Nephron (organoid): Measurements from ENCODE around the gene BLOC1S6.

Source experiments
- H3K27ac Mint-ChIP-seq, 3 experiments: 2 replicates each; pipeline ENCODE4 v1.8.0; 2020; ENCODE audit warnings: mixed read lengths in 3 of 3, mild to moderate bottlenecking in 2 of 3, moderate library complexity in 1 of 3
- H3K27me3 Mint-ChIP-seq: 2 replicates; pipeline ENCODE4 v1.8.0; 2021; ENCODE audit warnings: low read depth, mild to moderate bottlenecking, moderate library complexity, mixed read lengths
- H3K36me3 Mint-ChIP-seq: 2 replicates; pipeline ENCODE4 v1.8.0; 2020; ENCODE audit warnings: low read depth, mixed read lengths
- H3K4me1 Mint-ChIP-seq: 2 replicates; pipeline ENCODE4 v1.8.0; 2020; ENCODE audit warnings: mixed read lengths
- H3K4me3 Mint-ChIP-seq, 3 experiments: 2 replicates each; pipeline ENCODE4 v1.8.0; 2020; ENCODE audit warnings: mild to moderate bottlenecking in 3 of 3, mixed read lengths in 3 of 3, moderate library complexity in 2 of 3
- H3K9me3 Mint-ChIP-seq: 2 replicates; pipeline ENCODE4 v1.8.0; 2020; ENCODE audit warnings: mixed read lengths
- TF ChIP-seq, protein P1 (sequence below), 3 experiments: fragments of 200-600 bp; sonication (generic); IDR thresholded peaks; one replicate each; pipeline ENCODE4 v1.5.0; 2021; ENCODE audit warnings: antibody characterized with exemption in 3 of 3; ENCODE audit not compliant: unreplicated experiment in 3 of 3

BLOC1S6 gene

GRCh38 chr15:45555934-45556608 is 31.1 kb upstream of the BLOC1S6 start:
- H3K27ac Mint-ChIP-seq: no peak overlapping the region
- H3K4me1 Mint-ChIP-seq: no peaks in the 10 kb centered on the region
- H3K36me3 Mint-ChIP-seq: no peaks in the 10 kb centered on the region
- peaks cover 9% of the 10 kb centered on the region for H3K27me3 Mint-ChIP-seq
- H3K4me3 Mint-ChIP-seq: no peak overlapping the region
- TF ChIP-seq, protein P1, sequence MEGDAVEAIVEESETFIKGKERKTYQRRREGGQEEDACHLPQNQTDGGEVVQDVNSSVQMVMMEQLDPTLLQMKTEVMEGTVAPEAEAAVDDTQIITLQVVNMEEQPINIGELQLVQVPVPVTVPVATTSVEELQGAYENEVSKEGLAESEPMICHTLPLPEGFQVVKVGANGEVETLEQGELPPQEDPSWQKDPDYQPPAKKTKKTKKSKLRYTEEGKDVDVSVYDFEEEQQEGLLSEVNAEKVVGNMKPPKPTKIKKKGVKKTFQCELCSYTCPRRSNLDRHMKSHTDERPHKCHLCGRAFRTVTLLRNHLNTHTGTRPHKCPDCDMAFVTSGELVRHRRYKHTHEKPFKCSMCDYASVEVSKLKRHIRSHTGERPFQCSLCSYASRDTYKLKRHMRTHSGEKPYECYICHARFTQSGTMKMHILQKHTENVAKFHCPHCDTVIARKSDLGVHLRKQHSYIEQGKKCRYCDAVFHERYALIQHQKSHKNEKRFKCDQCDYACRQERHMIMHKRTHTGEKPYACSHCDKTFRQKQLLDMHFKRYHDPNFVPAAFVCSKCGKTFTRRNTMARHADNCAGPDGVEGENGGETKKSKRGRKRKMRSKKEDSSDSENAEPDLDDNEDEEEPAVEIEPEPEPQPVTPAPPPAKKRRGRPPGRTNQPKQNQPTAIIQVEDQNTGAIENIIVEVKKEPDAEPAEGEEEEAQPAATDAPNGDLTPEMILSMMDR (IDR thresholded peaks at IDR 0.05; ENCODE audit: unreplicated experiment in 3 of 3): no peak
- no peaks in the 10 kb centered on the region for H3K9me3 Mint-ChIP-seq

DNA sequence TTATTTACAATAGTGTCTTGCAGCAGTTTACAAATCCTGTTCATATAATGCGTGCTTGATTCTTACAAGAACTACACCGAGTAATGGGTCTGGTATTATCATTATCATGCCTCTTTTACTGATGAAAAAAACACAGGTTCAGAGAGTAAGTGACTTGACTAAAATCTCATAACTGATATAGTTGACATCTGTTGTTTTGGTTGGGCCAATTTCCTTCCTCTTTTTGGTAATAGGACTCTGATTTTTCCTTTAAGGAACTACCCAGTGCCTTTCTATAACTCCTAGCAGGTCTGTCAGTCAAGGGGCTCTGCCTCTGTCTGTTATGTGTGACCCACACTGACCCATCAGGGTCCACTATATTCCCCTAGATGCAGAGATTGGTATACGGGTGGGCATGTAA is 14.6 kb upstream of the BLOC1S6 start:
- Mint-ChIP-seq H3K4me1 (no peaks in the 10 kb centered on the region), H3K27ac (no peak overlapping the region), H3K27me3 (no peaks in the 10 kb centered on the region), H3K4me3 (no peak overlapping the region), H3K9me3 (no peaks in the 10 kb centered on the region), H3K36me3 (no peaks in the 10 kb centered on the region)
- TF ChIP-seq, protein P1 (IDR thresholded peaks at IDR 0.05; ENCODE audit: unreplicated experiment in 3 of 3): no peak

- Mint-ChIP-seq H3K9me3 (no peaks in the 10 kb centered on the region), H3K27ac (no peak overlapping the region), H3K4me3 (no peak overlapping the region), H3K4me1 (no peaks in the 10 kb centered on the region), H3K27me3 (no peaks in the 10 kb centered on the region), H3K36me3 (no peaks in the 10 kb centered on the region)
- TF ChIP-seq, protein P1 (IDR thresholded peaks at IDR 0.05; ENCODE audit: unreplicated experiment in 3 of 3): peak; percentile 46 to 48 (median 46)
Measured at GRCh38 chr15:45573961-45574629, 13.1 kb upstream of the BLOC1S6 start.

DNA sequence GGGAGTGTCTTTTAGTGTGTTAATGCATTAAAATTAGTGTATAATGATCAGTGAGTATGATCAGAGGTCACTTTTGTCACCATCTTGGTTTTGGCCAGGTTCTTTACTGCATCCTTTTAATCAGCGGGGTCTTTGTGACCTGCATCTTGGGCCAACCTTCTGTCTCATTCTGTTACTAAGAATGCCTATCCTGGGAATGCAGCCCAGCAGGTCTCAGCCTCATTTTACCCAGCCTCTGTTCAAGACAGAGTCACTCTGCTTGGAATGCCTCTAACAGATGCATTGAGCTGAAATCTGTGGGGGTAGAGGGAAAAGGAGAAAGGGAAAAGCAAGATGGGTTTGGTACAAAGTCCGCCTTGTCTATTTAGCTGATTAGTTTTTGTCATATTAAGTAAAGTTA is 5.3 kb upstream of the BLOC1S6 start:
- Mint-ChIP-seq H3K27ac (no peak overlapping the region), H3K4me1 (peaks cover 6% of the 10 kb centered on the region), H3K27me3 (no peaks in the 10 kb centered on the region), H3K36me3 (no peaks in the 10 kb centered on the region), H3K4me3 (no peak overlapping the region), H3K9me3 (no peaks in the 10 kb centered on the region)
- TF ChIP-seq, protein P1 (IDR thresholded peaks at IDR 0.05; ENCODE audit: unreplicated experiment in 3 of 3): no peak

DNA sequence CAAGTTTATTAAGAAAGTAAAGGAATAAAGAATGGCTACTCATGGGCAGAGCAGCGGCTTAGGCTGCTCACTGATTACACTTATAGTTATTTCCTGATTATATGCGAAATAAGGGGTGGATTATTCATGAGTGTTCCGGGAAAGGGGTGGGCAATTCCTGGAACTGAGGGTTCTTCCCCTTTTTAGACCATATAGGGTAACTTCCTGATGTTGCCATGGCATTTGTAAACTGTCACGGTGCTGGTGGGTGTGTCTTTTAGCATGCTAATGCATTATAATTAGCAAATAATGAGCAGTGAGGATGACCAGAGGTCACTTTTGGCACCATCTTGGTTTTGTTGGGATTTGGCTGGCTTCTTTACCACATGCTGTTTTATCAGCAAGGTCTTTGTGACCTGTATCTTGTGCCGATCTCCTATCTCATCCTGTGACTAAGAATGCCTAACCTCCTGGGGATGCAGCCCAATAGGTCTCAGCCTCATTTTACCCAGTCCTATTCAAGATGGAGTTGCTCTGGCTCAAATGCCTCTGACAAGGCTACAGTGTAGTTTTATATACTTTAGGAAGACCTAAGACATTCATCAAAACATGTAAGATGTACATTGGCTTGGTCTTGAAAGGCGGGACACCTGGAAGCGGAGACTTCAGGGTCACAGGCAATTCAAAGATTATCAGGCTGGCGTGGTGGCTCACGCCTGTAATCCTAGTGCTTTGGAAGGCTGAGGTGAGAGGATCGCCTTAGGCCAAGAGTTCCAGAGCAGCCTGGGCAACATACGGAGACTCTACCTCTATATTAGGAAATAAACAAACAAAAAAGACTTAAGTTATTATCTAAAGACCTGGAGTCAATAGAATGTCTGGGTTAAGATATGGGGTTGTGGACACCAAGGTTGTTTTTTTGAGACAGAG is 3.2 kb upstream of the BLOC1S6 start:
- Mint-ChIP-seq H3K27ac (peak overlapping the region in 1 of 3 experiments; percentile 33), H3K9me3 (no peaks in the 10 kb centered on the region), H3K27me3 (no peaks in the 10 kb centered on the region), H3K36me3 (no peaks in the 10 kb centered on the region), H3K4me1 (peaks cover 16% of the 10 kb centered on the region), H3K4me3 (peak overlapping the region in 1 of 3 experiments; percentile 16)
- TF ChIP-seq, protein P1 (IDR thresholded peaks at IDR 0.05; ENCODE audit: unreplicated experiment in 3 of 3): no peak
